GM08714 (cell line): ENCODE data around the gene ZMIZ1.

Experiments used
- H3K4me3 ChIP-seq: fragments of 200-500 bp; sonication (Bioruptor generic); 2 replicates; pipeline ENCODE4 v1.5.1; 2014; ENCODE audit warnings: mild to moderate bottlenecking, low read length, inconsistent platforms
- ZNF274 ChIP-seq: IDR thresholded peaks from 2 replicates; pipeline ENCODE4 v1.6.1; 2012; ENCODE audit warnings: mild to moderate bottlenecking, low read depth, low read length

ZMIZ1 gene

DNA sequence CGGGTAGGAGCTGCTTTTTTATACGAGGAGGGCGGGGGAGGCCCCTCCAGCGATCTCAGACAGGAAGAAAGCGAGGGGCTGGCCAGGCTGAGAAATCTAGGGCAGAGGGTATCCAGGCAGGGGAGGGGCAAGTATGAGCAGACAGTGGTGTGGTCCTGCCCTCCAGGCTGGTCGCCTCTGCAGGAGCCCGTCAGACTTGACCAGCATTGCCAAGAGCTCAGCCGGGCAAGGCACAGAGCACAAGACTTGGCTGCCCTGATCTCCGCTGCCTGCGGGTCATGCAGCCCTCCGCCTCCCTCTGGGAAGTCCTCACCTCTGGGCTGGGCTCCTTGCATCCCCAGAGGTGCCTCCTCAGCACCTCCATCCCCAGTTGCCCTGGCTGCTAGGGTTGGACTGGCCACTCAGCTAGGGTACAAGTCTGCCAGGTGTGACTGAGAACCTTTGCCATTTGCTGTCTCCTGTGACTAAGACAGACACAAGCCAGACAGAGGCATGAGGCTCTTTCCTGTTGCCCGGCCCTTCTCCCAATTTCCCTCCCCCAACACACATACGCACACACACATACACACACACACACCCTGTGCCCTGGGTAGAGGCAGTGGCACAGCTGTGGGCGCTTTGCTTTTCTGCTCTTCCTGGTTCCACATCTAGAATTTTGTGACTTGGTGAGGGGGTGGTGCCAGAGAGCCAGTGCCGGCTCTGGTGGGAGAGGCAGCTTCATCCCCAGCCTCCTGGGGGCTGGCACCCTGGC lies 219.4 kb downstream of the ZMIZ1 start:
- H3K4me3 ChIP-seq, result no peak overlapping the region
- TF ChIP-seq ZNF274, result no peak

DNA sequence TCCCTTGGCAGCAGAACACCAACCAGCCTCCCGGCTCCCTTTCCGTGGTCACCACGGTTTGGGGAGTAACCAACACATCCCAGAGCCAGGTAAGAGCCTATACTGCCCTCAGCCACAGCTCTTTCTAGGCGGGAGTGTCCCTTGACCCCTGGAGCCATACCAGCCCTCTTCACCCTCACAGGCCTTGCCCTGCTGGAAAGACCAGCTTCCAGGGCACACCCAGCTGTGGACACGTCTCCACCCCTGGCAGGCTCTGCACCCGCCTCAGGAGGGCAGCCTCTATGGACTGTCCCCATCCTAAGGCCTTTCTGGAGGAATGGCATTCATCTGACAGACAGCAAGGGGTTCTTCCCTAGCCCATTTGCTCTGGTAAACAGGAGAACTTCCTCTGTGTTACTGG lies 221.0 kb downstream of the ZMIZ1 start:
- H3K4me3 ChIP-seq, result no peak overlapping the region
- no peak for TF ChIP-seq ZNF274

DNA sequence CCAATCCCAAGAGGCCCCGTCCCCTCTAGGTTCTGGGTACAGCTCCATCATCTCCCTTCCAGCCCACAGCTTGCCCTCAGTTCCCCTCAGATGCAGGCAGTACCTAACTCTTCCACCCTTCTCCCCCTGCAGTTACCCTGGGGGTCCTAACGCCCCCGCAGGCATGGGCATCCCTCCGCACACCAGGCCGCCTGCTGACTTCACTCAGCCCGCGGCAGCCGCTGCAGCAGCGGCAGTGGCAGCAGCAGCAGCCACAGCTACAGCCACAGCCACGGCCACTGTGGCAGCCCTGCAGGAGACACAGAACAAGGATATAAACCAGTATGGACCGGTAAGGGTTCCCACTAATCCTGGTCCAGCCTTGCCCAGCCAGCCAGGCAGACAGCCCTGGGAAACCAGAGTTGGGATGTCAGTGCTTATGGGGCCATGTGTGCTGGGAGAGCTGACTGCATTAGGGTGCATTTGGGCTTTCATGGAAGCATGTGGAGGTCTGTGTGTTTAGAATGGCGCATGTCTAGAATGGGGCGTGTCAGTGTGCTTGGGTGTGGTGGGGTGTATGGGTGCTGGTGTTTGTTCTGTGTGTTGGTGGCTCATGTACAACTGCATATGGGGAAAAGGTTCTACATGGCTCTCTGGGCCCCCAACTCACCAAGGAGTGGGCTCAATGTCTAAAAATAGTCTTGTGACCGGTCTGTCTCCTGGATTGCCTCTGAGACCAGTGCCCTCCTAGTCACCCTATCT lies 223.4 kb downstream of the ZMIZ1 start:
- no peak for TF ChIP-seq ZNF274
- no peak overlapping the region for H3K4me3 ChIP-seq

DNA sequence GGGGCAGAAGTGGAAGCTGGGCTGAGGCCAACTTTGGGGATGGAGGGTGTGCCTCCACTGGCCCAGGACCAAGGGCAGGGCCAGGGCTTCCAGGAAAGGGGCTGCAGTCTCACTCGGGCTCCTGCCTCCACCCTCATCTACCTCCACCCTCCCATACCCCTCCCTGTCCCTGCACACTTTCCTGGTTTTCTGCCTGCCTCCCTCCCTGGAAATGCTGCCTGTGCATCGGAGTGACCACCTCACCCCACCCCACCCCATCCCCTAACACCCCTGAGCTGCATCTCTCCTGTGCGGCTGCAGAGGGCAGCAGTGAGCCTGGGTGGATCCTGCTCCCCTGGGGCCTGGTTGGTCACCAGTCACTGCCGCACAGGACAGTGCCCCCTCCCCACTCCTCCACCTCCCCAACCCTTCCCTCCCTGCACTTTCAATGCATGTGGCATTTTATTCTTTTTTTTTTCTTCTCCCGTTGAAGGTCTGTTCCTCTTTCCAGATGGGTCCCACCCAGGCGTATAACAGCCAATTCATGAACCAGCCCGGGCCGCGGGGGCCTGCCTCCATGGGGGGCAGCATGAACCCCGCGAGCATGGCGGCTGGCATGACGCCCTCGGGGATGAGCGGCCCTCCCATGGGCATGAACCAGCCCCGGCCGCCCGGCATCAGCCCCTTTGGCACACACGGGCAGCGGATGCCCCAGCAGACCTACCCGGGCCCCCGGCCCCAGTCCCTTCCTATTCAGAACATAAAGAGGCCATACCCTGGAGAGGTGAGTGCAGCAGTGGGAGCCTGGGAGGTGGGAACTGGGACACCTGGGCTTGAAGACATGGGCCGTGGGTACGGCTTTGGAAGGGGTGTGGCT lies 224.4 kb downstream of the ZMIZ1 start:
- no peak for TF ChIP-seq ZNF274
- no peak overlapping the region for H3K4me3 ChIP-seq

DNA sequence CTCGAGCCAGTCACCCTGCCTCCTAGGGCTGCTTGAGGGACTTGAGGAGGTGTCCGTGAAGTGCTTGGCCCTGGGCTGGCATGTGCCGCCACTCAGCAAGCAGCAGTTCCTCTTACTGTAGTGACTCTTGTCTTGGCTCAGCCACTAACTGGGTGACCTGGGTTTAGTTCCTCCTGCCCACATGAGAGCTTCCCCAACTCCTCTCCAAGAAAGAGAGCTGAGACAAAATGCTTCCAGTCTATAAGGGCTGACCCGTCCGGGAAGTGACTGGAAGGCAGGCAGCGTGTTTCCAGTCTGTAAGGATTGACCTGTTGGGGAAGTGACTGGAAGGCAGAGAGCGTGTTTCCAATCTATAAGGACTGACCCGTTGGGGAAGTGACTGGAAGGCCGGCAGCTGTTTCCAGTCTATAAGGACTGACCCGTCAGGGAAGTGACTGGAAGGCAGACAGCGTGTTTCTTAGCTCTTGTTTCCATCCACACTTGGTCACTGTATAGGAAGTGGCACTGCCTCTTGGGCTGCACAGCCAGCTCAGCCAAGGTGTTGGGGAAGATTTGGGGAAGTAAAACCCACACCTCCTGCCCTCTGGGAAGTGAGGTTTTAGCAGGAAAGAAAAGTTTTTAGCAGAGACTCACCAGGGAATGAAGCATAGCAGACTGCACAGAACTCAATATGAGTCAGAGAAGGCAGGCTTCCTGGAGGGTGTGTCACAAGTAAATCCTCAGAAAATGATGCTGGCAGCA lies 225.2 kb downstream of the ZMIZ1 start:
- H3K4me3 ChIP-seq, result no peak overlapping the region
- TF ChIP-seq ZNF274, result no peak

DNA sequence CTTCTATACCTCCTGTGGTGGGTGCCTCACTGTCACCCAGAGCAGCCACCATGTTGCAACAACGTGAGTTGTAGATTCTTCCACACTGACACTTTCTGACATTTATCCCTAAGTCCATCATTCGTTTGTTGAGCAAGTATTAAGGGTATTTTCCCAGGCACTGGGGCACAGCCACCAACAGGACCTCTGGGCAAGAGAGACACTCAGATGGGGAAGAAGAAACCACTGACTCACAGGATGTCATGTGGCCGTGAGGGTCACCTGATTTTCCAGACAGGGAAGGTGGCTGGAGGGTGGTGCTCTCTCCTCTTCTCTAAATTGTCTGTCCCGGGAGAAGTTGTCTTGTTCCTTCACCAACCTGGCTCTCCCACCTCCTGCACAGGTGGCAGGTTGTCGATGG lies 226.8 kb downstream of the ZMIZ1 start:
- no peak for TF ChIP-seq ZNF274

DNA sequence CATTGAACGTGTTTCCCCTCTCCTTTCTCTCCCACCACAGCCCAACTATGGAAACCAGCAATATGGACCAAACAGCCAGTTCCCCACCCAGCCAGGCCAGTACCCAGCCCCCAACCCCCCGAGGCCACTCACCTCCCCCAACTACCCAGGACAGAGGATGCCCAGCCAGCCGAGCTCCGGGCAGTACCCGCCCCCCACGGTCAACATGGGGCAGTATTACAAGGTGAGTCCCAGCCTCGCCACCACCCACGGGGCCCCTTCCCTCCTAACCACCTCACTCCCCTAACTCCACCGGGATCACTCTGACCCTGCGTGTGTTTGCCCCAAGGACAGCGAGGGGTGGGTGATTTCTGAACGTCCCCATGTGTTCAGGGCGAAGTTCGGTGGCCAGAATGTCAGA lies 227.7 kb downstream of the ZMIZ1 start:
- TF ChIP-seq ZNF274, result no peak
- H3K4me3 ChIP-seq, result no peak overlapping the region

More for the DNA sequence above, 226.8 kb downstream of the ZMIZ1 start:
- no peak overlapping the region for H3K4me3 ChIP-seq

DNA sequence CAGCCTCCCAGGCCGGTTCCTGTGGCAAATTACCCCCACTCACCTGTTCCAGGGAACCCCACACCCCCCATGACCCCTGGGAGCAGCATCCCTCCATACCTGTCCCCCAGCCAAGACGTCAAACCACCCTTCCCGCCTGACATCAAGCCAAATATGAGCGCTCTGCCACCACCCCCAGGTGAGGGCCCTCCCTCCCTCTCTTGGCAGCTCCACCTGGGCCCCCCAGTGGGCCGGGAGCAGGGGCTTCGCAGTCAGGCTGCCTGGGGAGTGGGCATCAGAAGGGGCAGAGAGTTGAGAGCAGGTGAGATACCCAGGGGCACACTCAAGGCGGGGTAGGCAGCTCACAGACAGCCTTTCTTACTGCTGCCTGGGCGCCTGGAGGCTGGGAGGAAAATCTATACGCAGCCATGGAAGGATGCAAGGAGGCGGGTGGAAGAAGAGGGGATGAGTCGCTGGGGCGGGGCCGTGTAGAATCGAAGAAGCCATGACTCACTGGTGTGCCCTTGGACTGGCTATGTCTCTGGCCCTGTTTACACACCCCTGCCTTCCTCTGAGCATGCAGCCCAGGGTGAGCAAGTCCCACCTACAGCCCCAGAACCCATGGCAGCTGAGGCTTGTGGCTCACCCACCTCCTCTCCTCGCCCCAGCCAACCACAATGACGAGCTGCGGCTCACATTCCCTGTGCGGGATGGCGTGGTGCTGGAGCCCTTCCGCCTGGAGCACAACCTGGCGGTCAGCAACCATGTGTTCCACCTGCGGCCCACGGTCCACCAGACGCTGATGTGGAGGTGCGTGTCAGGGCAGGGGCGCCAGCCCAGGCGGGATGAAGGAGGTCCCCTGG lies 229.9 kb downstream of the ZMIZ1 start:
- no peak for TF ChIP-seq ZNF274
- no peak overlapping the region for H3K4me3 ChIP-seq

DNA sequence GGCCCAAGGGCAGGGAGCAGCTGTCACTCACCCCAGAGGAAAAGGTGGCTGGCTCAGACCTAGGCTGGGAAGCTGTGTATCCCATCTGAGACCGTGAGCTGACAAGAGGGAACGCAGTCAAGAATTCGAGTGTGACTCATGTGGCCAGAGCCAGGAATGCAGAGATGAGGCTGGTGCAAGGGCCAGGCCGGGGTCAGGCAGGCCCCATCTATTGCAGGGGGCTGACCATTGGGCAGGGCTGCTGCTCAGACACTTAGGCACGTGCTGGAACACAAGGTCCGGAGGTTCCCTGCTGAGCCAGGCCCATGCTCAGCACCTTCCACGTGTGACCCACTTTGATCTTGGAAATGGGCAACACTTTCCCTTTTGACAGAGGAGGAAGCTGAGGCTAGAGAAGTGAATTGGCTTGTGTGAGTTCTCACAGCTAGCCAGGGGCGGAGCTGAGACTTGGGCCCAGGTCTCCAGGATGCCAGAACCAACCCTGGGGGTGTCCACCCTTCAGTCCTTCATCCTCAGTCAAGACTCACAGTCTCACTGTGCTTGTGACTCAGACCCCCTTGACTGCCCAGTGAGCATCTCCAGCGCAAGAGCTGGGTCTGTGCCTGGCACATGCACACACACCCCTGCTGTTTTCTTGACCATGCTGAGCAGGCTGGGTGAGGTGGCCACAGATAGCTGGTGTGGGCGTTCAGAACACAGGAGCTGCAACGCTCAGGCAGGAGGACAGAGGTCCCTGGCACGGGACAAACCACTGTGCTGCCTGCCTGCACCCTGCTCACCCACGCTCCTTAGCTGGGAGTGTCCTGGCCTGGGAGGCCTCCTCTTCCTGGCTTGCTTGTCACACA lies 230.9 kb downstream of the ZMIZ1 start:
- H3K4me3 ChIP-seq, result no peak overlapping the region
- TF ChIP-seq ZNF274, result no peak

DNA sequence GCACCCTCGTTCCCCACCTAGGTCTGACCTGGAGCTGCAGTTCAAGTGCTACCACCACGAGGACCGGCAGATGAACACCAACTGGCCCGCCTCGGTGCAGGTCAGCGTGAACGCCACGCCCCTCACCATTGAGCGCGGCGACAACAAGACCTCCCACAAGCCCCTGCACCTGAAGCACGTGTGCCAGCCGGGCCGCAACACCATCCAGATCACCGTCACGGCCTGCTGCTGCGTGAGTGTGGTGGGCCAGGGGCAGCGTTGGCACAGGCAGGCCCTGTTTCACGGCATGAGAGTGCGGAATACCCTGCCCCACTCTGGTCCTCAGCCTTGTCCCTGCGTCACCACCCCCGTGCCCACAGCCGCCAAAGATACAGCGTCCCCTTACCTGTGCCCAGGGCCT lies 231.9 kb downstream of the ZMIZ1 start:
- TF ChIP-seq ZNF274, result no peak
- no peak overlapping the region for H3K4me3 ChIP-seq

DNA sequence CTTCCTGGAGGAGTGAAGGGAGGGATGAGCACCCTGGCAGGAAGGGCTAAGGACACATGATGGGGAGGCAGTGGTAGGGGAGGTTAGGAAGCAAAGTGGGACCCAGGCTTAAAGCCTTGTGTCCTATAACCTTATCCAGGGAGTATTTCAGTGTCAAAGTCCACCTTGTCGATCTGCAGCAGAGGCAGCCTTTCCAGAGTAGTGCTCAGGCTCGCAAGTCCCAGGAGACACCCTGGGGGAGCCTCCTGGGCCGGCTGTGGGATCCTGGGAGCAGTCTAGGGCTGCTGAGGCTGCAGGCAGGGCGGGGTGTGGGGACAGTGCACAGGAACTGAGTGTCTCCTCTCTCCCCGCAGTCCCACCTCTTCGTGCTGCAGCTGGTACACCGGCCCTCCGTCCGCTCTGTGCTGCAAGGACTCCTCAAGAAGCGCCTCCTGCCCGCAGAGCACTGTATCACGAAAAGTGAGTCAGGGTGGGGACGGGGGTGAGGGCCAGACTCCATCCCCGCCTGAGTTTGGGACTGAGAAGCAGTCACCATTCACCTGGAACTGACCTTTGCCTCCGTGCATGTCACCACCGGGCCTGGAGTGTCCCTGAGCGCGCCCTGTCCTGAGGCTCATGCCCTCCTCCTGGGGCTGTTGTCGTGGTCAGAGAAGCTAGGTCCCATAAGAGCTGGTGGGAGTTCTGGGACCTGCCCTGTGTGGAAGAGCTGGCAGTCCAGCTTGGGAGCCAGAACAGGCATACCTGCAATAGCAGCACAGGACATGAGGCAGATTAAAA lies 233.2 kb downstream of the ZMIZ1 start:
- no peak overlapping the region for H3K4me3 ChIP-seq
- no peak for TF ChIP-seq ZNF274
